HG02885 (cell line): Measurements from ENCODE around the gene MATN1.
"Not testable (repeated sequence)": the region's sequence is repeated elsewhere in the genome, so short reads cannot be mapped to it uniquely, and the experiment has no call there.

Experiments
- ATAC-seq: cut with Tn5 transposase; IDR thresholded peaks from one replicate; pipeline ENCODE4 v1.9.1; 2021; ENCODE audit warnings: mild to moderate bottlenecking; ENCODE audit not compliant: unreplicated experiment, poor library complexity

The MATN1 gene

DNA sequence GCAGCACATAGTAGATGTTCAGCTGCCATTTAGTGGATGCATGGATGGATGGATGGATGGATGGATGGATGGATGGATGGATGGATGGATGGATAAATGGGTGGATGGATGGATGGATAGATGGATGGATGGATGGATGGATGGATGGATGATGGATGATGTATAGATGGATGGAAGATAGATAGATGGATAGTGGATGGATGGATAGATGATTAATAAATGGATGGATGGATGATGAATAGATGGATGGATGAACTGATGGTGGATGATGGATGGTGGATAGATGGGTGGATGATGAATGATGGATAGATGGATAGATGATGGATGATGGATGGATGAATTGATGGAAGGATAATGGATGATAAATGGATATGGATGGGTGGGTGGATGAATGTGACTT is 20.6 kb downstream of the MATN1 start:
- no peak for ATAC-seq

DNA sequence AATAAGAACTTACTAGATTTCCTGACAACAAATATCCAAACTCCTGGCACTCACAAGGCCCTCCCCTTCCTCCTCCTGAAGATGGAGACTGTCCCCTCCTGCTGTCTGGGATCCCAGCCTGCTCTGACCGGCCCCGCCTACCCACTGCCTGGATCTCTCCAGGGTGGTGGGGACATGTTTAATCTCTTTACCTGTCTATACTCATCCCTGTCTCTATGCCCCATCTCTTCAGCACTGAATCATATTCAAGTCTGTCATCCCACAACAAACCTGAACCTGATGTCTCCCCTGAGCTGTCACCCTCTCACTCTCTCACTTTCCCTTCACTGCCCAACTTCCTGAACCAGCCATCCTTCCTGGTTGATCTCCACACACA is 22.1 kb downstream of the MATN1 start:
- no peak for ATAC-seq

DNA sequence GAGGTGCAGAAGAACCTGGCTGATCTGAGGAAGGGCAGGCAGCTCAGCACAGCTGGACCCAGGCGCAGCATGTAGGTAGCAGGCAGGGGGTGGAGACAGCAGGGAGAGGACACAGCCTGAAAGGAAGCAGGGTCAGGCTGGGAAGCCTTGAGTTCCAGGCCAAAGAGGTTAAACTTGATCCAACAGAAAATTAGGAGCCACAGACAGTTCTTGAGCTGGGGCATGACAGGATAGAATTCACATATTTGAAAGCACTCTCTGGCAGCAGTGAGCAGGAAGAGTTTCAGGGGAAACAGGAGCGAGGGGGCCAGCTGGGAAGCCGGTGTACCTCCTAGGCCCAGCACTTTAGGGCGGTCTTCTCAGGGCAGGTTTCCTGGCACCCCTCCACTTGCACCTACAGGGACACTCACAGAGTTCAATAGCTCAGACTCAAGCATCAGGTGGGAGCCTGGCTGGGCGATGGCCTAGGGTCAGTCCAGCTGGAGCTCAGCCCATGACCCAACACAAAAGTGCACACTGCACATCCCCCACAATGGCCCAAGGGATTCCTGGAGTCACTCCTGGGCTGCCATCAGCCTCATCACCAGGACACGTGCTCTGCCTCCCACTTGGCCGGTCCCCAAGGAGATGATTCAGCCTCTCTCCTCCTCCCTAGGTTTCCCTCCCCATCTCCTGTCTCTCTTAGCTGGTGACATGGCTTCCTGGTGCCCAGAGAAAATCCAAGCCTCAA is 22.7 kb downstream of the MATN1 start:
- no peak for ATAC-seq

DNA sequence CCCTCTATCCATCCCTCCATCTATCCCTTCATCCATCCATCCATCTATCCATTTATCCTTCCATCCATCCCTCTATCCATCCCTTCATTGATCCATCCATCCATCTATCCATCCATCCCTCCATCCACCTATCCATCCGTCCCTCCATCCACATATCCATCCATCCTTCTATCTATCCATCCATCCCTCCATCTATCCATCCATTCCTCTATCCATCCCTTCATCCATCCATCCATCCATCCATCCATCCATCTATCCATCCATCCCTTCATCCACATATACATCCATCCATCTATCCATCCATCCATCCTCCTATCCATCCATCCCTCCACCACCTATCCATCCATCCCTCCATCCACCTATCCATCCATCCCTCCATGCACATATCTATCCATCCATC is 23.6 kb downstream of the MATN1 start:
- ATAC-seq, result no peak

DNA sequence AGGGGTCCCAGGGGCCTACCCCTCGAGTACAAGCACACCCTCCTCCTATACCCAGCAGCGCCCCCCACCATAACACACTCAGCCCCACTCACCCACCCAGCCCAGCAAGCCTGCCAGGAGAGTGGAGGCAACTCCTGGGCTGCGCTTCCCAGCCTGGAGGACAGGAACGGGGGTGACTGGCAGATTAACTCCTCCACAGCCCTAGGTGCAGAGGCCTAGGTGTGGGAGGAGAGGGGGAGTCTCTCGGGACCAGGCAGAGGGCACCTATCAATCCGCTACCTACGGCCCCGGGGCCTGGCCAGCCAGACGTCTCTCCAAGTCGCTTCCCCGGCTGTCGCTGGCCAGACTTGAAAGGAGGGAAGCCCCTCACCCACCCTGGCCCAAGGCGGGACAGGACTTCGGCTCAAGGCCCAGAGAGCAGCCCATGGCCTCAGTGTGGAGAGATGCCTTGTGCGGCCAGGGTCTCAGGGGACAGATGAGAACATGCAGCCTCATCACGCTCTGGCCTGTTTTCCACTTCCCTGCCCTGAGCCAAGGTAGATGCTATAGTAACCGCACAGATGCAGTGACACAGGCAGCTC is 24.9 kb downstream of the MATN1 start:
- no peak for ATAC-seq

DNA sequence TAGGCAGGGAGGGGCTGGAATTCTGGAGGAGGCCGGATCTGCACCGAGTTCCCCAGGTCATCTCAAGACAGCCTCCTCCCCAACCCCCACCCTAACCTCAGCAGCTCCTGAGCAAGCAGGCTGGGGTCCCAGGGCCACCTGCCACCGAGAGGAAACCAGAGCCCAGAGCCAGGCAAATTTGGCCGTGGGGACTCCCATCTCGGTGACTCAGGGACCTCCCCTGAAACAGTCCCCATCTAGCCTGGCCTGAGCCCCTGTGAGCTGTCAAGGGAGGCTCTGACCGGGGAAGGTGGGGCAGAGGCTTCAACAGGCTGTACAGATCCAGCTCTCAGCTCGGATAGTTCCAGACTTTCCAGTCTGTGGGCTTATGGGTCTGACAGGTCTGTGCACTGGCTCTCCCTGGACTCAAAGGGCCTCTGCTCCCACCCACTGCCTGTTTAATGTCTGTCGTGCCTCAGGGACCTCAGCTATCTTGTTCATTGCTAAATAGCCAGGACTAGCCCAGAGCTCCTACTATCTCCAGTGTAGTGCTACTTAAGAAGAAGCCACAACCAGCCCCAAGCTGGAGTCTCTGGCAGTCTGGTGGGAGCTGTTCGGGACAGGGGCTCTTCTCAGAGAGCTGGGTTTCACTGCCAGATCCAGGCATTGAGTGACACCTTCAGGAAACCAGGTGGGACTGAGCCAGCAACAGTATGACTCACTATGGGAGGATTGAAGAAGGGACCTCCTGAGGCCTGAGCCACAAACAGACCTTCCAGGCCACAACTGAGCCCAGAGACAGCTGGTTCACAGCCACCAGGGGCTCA is 25.6 kb downstream of the MATN1 start:
- no peak for ATAC-seq

DNA sequence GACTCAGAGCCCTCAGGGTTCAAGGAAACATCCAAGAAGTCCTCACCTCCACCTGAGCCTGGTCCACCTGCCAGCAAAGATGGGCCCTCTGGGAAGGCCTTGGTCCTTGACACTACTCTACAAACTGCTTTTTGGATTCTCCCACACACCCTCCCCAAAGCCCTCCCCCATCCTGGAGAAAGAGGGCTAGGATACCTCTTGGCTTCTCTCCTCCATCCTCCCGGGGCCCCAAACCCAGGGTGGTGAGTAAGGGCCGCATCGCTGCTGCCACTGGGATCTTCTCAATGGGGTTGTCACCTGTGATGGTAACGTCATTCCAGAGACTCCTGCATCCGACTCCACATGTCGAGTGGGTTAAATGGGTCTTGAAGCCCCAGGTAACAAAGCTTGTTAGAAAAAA is 26.6 kb downstream of the MATN1 start:
- no peak for ATAC-seq

DNA sequence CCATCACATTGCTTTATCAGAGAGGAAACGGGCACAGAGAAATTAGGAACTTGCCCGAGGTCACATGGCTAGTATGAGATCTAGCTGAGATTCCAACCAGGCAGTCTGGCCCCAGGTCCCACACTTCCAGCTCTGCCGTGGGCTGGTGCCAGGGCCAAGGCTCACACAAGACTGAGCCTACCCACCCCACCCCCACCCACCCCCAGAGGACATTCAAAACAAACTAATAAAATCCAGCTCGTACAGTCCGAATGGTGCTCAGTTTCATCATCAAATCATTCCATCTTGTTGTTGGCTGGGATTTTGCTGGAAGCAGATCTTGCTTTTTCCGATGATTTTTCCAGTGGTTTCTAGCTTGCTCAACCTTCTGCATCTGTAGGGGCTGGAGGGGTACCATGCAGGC is 27.9 kb downstream of the MATN1 start:
- ATAC-seq, result no peak

DNA sequence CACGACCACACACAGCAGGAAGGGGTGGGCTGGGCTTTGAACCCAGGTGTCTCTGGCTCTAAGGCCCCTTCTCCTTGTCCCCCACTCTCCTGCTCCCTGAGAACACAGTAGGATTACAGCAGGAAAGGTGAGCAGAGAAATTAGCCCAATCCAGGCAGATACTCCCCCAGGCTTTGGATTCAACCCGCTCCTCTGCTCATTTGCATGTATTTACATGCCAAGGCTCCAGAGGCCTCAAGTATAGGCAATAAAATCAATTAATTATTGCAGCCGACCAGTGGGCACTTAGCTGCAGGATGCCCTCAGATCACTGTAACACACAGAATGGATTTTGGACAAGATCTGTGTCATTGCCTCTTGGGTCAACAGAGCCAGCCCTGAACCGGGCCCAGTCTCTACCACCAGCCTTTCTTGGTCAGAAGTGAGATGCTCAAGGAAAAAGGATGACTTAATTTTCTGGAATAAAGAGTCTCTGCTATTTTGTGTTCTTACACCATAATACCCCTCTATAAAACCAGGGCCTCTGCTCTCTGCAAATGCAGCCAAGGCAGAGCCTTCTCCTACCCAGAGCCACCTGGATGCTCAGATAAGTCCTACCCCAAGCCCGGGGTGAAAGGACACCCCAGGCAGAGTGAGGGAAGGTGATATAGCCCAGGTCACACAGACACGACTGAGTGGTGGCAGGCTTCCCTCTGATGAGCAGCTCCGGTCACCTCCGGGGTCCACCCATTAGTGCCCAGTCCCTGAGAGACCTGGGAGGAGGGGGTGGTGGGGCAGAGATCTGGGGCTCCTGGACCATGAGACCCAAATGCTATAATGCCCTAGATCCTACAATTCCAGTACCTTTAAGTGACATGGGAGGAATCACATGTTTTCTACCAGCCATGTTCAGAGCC is 28.9 kb downstream of the MATN1 start:
- no peak for ATAC-seq

DNA sequence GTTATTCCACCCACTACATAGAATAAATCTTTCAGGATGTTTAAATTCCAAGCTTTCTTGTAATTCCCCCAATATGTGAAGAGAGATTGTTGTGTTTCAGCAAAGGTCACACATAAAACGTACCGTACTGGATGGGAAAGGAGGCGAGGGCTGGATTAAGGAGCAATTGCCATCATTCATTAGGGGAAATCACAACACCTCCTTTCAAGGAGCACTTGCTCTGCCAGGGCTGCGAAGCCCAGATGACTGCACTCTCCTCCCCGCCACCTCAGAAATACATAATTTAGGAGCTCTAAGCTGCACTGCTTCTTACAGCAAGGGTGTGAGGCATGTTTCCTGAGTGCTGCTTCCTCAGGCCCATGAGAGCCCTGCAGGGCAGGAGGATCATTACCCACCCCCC is 29.6 kb downstream of the MATN1 start:
- no peak for ATAC-seq

DNA sequence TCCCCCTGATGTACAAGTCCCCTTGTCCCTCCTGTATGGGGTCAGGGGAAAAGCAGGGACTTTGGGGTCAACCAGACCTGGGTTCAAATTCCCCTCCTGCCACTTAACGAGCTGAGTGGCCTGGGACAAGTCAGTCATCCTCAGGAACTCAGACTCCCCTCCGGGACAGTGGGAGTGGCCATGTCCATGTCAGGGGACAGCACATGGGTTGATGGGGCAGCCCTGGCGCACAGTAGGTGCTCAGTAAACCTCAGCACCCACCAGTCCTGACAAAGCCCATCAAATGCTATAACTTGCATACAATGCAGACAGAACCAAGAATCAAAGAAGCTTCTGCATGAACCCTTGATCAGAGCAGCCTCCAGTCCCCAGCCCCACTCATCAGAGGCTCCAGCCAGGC is 30.0 kb downstream of the MATN1 start:
- no peak for ATAC-seq

DNA sequence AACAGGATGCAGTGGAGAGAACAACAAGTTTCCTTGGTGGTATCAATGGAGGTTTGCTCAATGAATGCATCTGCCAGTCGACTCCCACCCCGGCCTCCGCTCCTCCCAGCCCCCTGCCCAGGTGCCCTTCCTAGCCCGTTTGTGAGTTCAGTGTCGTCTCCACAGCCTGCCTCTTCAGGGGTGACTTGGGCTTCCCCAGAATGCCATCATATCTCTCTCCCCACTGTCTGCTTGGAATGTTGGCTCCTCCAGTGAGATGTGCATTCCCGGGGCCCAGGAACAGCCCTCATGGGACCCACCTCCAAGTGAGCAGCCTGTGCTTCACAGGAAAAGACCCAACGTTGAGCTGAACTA is 30.5 kb downstream of the MATN1 start:
- no peak for ATAC-seq

DNA sequence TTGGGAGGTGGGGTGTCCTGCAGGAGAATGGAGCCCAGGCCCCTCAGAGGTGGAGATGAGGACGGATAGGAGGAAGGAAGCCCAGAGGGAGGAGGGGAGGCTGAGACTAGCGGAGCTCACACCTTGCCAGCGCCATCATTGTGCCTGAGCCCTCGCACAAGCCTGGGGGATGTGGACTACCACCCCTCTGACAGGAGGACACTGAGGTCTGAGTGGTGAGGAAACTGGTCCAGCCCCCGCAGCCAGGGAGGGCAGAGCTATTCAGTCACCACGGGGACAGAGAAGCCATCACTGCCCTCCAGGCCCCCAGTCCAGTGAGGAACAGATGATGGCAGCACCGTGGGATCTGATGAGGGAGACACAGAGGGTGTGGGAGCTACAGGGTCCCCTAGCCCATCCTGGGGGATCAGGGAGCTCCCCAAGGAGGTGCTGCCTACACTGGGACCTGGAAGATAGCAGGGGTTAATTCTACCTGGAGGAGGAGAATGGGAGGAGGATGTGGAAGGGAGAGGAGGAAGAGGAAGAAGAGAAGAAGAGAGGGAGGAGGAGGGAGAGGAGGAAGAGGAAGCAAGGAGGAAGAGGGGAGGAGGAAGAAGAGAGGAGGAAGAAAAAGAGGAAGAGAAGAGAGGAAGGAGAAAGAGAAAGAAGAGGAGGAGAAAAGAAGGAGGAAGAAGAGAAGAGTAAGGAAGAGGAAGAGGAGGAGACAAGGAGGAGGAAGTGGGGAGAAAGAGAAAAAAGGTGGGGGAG is 31.0 kb downstream of the MATN1 start:
- ATAC-seq, result no peak

DNA sequence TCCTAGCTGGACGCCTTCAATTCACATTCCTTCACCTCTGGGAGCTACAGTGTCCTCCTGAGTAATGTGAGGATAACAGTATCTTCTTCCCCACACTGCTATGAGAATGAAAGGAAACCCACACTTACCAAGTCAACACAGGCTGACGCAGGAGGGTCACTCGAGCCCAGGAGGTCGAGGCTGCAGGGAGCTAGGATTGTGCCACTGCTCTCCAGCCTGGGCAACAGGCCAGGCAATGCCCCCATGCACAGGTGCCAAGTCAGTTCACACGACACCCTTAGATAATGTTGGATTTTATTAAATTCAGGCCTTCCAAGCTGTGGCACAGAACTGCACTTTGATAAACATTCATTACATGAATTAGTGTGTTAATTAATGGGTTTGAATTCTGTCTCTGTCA is 31.9 kb downstream of the MATN1 start:
- no peak for ATAC-seq

DNA sequence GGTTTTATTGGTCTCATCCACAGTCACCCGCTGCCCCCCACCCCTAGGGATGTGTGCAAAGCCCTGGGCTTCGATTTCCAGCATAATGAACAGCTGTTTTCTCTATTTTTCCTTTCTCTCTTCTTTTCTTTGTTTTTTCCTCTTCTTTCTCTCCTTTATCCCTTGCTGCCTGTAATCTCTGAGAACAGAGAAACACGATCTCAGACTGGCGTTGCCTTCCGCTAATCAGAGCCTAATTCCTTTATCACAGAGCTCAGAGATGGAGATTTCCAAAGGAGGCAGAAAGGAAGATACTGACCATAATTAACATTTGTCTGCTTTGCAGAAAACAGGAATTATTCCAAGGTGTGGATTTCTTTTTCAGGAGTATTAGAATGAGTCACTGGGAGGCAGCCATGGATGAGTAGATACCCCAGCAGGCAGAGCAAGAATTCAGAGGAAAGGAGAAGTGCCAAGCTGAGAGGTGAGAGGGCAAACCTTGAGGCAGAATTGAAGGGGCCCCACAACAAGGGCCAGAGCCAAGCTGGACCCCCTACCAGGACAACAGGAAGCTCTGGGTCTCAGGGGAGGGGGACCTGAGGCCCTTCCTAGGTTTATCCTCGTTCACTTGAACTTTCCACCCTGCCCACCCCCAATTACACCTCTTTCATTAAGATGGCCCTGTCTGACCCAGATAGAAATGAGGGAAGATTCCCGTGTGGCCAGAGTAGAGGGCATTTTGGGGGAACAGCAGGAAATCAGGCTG is 33.3 kb downstream of the MATN1 start:
- ATAC-seq, result no peak

DNA sequence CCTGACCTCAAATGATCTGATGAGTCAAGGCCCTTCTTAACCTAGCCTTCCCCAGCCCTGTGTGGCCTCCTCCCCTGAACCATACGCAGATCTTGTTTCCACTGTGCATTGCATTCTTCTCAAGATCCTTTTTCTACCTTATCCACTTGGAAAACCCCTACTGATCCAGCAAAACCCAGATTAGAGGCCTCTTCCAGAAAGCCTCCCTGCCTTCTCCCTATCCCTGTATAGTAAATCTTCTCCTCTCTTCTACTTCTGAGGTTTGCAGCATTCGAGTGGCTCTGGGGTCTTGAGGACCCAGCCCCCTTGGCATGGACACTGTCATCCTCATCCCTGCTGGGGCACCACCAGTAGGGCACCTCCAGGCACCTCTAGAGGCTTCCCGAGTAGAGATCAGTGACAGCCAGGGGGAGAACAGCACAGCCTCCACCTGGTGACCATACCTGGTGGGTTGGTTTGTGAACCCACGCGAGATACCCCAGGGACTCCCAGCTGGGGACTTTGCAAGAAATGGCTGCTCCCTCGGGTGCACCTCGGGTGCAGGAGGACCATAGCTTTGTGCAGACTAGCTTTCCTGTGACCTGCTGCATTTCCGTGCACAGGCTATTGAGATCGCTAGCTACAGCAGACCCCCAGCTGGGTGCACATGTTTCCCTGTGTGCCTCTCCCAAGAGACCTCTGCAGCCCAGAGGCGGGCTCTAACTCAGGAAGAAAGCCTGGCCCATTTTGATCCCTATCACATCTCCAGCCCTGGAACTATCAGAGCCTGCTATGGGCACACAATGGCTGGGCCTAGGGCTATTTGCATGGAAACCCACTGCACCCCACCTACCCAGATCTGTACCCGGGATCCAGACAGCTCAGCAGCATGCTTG is 34.2 kb downstream of the MATN1 start:
- no peak for ATAC-seq

DNA sequence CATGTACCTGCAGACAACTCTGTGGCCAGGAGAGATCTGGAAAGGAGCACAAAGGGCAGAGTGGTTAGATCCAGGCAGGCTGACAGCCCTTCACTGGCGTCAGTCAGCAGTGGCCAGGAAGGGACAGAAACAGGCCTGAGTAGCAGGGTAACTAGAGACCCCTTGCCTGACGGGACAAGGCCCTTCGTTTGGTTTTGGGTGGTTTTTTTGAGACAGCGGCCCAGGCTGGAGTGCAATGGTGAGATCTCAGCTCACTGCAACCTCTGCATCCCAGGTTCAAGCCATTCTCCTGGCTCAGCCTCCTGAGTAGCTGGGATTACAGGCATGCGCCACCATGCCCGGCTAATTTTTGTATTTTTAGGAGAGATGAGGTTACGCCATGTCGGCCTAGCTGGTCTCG is 34.9 kb downstream of the MATN1 start:
- ATAC-seq, result not testable (repeated sequence)

DNA sequence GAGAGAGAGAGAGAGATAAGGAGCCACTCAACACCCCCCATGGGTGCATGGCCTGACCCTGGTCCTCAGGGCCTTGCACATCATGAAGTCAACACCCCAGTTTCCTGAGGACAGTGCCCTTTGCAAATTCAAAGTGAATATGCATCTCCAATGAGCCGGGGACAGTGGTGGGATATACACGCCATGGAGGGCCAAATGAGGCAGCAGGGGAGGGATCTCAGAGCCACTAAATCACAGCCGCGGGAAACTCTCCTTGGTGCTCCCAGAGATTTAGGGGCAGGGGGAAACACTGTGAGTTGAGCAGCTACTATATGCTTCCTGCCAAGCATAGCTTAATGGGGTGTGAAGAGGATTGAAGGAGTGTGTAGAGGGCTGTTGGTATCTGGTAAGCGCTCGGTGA is 35.5 kb downstream of the MATN1 start:
- no peak for ATAC-seq
